SK-N-SH (cell line): Measurements from ENCODE around the gene GABRB3.

Experiments used
- CTCF ChIP-seq: fragments of 200-600 bp; sonication (generic); IDR thresholded peaks from 2 replicates; pipeline ENCODE4 v1.6.1; 2017; ENCODE audit warnings: antibody characterized with exemption, mild to moderate bottlenecking, moderate library complexity
- EZH2phosphoT487 ChIP-seq: fragments of 200-600 bp; sonication (generic); IDR thresholded peaks from 2 replicates; pipeline ENCODE4 v1.6.1; 2017; ENCODE audit warnings: low read depth, mixed run types, mild to moderate bottlenecking, antibody characterized with exemption, moderate library complexity, borderline replicate concordance
- REST ChIP-seq: IDR thresholded peaks from 2 replicates; pipeline ENCODE4 v1.6.1; 2012; ENCODE audit warnings: mild to moderate bottlenecking, low read depth, low read length, moderate library complexity
- YY1 ChIP-seq: IDR thresholded peaks from 2 replicates; pipeline ENCODE4 v1.4.0; 2012; ENCODE audit warnings: low read depth, mild to moderate bottlenecking
- TF ChIP-seq, protein P1 (sequence below): IDR thresholded peaks from 2 replicates; pipeline ENCODE4 v1.4.0; 2012; ENCODE audit warnings: low read depth, borderline replicate concordance

DNA sequence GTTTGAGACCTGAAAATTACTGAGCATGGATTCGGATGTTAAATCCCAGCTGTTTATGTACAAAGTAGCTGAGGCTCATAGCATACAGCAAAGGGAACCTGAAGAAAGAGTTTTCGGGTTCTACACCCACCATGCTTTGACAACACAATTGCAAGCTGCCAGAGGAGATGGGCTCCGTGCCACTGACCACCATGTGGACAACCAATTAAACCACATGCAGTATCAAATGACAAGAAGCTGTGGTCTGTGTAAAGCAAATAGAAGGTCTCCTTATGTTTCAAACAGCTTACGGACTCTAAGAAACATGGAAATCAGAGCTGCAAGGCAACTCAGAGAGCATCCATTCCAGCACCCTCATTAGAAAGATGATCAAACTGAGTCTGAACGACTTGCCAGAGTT, 12.9 kb downstream of the GABRB3 start:
- TF ChIP-seq CTCF (no peak), EZH2phosphoT487 (no peak), YY1 (no peak), REST (no peak)
- TF ChIP-seq, protein P1, sequence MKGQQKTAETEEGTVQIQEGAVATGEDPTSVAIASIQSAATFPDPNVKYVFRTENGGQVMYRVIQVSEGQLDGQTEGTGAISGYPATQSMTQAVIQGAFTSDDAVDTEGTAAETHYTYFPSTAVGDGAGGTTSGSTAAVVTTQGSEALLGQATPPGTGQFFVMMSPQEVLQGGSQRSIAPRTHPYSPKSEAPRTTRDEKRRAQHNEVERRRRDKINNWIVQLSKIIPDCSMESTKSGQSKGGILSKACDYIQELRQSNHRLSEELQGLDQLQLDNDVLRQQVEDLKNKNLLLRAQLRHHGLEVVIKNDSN, result no peak
